ENCODE measurements around the gene PTPN20.
A peak's percentile ranks its signal among the peaks of the same experiment; 100 is the strongest.

- peak in 2 of 6 experiments; percentile 12 to 29 for TF ChIP-seq CTCF (IDR thresholded peaks at IDR 0.05)
- TF ChIP-seq POLR2A (IDR thresholded peaks at IDR 0.05) = no peak
Measured at GRCh38 chr10:46992803-46993561, 81.8 kb downstream of the PTPN20 start.
